HG02840 (cell line): ENCODE data around the gene PCDHB4.
"Not testable (repeated sequence)": the region's sequence is repeated elsewhere in the genome, so short reads cannot be mapped to it uniquely, and the experiment has no call there.

ENCODE experiments used
- ATAC-seq: cut with Tn5 transposase; IDR thresholded peaks from one replicate; pipeline ENCODE4 v1.9.1; 2021; ENCODE audit warnings: mild to moderate bottlenecking, moderate library complexity, moderate number of reproducible peaks; ENCODE audit not compliant: unreplicated experiment, low FRiP score

Gene PCDHB4

GRCh38 chr5:141149812-141150211 lies 28.2 kb downstream of the PCDHB4 start, which contains the start of gene PCDHB6:
Gene PCDHB6 (plus strand): TSS chr5:141150057. CDS start chr5:141150258, 201 bp downstream.
- ATAC-seq, result no peak

DNA sequence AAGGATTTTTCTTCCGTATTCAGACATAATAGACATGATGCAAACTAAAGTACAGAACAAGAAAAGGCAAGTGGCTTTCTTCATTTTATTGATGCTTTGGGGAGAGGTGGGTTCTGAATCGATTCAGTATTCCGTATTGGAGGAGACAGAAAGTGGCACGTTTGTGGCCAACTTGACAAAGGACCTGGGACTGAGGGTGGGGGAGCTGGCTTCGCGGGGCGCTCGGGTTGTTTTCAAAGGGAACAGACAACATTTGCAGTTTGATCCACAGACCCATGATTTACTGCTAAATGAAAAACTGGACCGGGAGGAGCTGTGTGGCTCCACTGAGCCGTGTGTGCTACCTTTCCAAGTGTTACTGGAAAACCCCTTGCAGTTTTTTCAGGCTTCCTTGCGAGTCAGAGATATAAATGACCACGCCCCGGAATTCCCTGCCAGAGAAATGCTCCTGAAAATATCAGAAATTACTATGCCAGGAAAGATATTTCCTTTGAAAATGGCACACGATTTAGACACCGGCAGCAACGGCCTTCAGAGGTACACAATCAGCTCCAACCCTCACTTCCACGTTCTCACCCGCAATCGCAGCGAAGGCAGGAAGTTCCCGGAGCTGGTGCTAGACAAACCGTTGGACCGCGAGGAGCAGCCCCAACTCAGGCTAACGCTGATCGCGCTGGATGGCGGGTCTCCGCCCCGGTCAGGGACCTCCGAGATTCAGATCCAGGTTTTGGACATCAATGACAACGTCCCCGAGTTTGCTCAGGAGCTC lies 28.8 kb downstream of the PCDHB4 start:
- no peak for ATAC-seq

- ATAC-seq, result no peak
Observed at GRCh38 chr5:141150993-141151325, 29.3 kb downstream of the PCDHB4 start.

DNA sequence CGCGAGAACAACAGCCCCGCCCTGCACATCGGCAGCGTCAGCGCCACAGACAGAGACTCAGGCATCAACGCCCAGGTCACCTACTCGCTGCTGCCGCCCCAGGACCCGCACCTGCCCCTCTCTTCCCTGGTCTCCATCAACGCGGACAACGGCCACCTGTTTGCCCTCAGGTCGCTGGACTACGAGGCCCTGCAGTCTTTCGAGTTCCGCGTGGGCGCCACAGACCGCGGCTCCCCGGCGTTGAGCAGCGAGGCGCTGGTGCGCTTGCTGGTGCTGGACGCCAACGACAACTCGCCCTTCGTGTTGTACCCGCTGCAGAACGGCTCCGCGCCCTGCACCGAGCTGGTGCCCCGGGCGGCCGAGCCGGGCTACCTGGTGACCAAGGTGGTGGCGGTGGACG lies 30.0 kb downstream of the PCDHB4 start:
- ATAC-seq, result not testable (repeated sequence)

GRCh38 chr5:141152096-141152495 lies 30.5 kb downstream of the PCDHB4 start:
- not testable (repeated sequence) for ATAC-seq

DNA sequence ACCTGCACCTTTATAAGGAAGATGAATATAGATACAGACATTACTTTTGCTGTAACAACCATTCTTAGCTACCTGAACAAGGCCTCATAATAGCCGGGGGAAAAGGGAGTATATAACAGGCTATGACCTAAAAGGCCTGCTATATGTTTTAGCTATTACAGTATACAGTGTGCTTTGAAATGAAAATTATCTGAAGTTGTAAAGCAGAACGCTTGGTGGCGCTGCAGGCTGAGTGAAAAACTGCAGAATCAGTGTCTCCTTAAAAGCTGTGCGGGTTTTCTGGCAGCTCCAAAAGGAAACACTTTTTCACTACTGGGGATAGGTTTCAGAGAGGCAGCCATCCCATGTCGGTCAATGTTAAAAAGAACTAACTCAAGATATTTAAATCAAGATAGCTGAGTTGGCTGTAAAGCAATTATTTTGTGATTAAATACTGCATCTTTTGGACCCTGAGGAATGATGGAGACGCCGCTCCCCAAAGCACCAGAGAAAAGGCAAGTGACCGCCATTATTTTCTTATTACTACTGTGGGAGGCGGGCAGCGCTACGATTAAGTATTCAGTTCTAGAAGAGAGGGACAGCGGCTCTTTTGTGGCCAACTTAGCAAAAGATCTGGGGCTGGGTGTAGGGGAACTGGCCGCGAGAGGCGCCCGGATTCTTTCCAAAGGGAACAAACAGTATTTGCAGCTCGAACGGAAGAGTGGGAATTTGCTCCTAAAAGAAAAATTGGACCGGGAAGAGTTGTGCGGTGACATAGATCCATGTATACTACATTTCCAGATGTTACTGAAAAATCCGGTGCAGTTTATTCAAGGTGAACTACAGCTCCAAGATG lies 34.1 kb downstream of the PCDHB4 start:
- no peak for ATAC-seq

GRCh38 chr5:141157356-141157755 lies 35.7 kb downstream of the PCDHB4 start:
- ATAC-seq, result not testable (repeated sequence)

- not testable (repeated sequence) for ATAC-seq
Observed at GRCh38 chr5:141157901-141158300, 36.3 kb downstream of the PCDHB4 start.

DNA sequence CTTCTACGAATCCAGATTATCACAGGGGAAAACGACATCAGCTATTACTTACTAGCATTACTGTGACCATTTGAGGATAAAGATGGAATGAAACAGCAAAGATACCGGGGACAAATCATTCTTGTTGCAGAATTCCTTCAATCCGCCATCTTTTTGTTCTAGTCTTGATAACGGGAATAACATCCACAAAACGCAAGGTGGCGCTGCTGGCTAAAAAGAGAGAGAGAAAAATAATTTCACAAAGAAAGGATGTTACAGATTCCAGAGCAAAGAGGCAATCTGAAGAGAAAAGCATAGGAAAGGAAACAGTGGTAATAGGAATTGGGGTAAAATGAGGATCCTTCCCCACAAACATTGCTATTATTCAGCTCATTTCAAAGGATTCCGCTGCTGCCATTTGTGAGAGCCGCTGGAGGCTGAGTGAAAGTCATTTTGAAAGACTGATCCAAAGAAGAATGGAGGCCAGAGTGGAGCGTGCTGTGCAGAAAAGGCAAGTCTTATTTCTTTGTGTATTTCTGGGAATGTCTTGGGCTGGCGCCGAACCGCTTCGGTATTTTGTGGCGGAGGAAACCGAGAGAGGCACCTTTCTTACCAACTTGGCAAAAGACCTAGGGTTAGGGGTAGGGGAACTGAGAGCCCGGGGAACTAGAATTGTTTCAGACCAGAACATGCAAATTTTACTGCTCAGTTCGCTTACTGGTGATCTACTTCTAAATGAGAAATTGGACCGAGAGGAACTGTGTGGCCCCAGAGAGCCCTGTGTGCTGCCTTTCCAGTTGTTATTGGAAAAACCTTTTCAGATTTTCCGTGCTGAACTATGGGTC lies 51.0 kb downstream of the PCDHB4 start, which contains the start of gene PCDHB7:
Gene PCDHB7, plus strand, starts transcription at position 264 of the 824 bp plus-strand sequence. Its CDS starts 192 bp downstream, at position 456.
- no peak for ATAC-seq

GRCh38 chr5:141174291-141175104 lies 52.9 kb downstream of the PCDHB4 start:
- not testable (repeated sequence) for ATAC-seq
